ENCODE results near the gene SNX11. TPM values are rescaled to one million over a fixed set of nuclear protein-coding genes. Genes with fewer than 3 reads are reported as not detected.

The SNX11 gene
- total RNA-seq, 4 donors from 2014 or later = 9.5 to 19.8 (median 15.0) TPM

DNA sequence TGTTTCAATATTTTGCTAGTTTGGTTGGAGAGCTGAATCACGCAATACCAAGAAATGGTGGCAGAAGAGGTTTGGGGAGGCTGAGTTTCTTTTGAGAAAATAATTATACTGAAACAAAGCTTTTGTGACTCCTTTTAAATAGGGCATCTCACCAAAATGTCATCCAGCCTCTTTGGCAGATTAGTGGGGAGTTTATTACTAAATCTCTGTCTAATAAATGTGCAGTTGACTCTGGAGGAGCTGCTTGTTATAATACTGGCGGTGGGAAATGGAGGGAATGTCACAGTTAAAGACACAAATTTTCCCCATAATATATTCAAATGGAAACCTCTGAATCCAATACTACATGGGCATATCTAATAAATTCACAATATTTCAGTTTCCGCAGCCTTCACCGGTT lies 44.7 kb downstream of the SNX11 start:
- no peak for TF ChIP-seq POLR2A (IDR thresholded peaks at IDR 0.05)
- TF ChIP-seq, protein P1, sequence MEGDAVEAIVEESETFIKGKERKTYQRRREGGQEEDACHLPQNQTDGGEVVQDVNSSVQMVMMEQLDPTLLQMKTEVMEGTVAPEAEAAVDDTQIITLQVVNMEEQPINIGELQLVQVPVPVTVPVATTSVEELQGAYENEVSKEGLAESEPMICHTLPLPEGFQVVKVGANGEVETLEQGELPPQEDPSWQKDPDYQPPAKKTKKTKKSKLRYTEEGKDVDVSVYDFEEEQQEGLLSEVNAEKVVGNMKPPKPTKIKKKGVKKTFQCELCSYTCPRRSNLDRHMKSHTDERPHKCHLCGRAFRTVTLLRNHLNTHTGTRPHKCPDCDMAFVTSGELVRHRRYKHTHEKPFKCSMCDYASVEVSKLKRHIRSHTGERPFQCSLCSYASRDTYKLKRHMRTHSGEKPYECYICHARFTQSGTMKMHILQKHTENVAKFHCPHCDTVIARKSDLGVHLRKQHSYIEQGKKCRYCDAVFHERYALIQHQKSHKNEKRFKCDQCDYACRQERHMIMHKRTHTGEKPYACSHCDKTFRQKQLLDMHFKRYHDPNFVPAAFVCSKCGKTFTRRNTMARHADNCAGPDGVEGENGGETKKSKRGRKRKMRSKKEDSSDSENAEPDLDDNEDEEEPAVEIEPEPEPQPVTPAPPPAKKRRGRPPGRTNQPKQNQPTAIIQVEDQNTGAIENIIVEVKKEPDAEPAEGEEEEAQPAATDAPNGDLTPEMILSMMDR (IDR thresholded peaks at IDR 0.05) = no peak

DNA sequence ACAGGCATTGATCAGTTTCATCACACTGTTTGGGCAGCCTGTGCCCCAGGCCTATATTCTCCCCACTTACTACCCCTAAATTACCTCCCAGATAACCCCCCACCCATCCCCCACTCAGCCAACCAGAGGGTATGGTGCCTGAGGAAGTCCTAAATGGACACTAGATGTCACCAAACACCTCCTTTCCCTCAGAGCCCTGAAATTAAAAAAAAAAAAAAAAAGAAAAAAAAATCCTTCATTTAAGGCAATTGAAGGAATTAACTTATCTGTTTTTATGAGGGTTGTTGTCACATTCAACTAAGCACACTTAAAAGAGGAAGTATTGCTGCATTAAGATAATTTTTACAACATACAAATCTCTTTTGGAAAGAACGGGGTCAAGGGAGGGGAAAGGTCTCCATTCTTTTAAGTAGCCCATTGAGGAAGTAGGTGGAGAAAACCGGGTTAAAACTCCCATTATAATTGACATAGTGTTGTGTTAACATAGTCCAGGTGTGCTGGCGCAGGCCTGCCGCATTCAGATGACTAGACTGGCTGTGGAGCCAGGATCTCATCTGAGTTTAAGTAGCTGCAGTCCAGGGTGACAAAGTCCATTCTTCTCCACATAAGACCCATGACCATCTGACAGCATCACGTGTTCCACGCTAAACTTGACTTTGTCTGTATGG lies 46.3 kb downstream of the SNX11 start:
- TF ChIP-seq POLR2A (IDR thresholded peaks at IDR 0.05) = peak in 1 of 2 donors; percentile 41
- TF ChIP-seq, protein P1 (IDR thresholded peaks at IDR 0.05) = peak in 4 of 6 experiments; percentile 35 to 54 (median 50)
- Histone ChIP-seq H3K27me3 (no peaks in the 10 kb centered on the region), H3K4me3 (no peak overlapping the region), H3K9me3 (no peaks in the 10 kb centered on the region), H3K27ac (peak overlapping the region in 1 of 4 donors; percentile 78), H3K4me1 (no peaks in the 10 kb centered on the region), H3K36me3 (no peaks in the 10 kb centered on the region)
- peak in 2 of 3 donors; percentile 78 to 84 for DNase-seq

More for the DNA sequence above, 44.7 kb downstream of the SNX11 start:
- DNase-seq = no peak
- Histone ChIP-seq H3K36me3 (no peaks in the 10 kb centered on the region), H3K4me1 (no peaks in the 10 kb centered on the region), H3K27me3 (no peaks in the 10 kb centered on the region), H3K9me3 (no peaks in the 10 kb centered on the region), H3K4me3 (no peak overlapping the region), H3K27ac (no peak overlapping the region)

GRCh38 chr17:48155889-48156611 lies 48.5 kb downstream of the SNX11 start:
- no peaks in the 10 kb centered on the region for H3K9me3 ChIP-seq
- H3K36me3 ChIP-seq = no peaks in the 10 kb centered on the region
- DNase-seq = no peak
- no peaks in the 10 kb centered on the region for H3K27me3 ChIP-seq
- no peak overlapping the region for H3K4me3 ChIP-seq
- H3K27ac ChIP-seq = no peak overlapping the region
- H3K4me1 ChIP-seq = peaks cover 0 to 15% (median under 1%) of the 10 kb centered on the region in 4 donors
- TF ChIP-seq, protein P1 (IDR thresholded peaks at IDR 0.05) = no peak
- no peak for TF ChIP-seq POLR2A (IDR thresholded peaks at IDR 0.05)

DNA sequence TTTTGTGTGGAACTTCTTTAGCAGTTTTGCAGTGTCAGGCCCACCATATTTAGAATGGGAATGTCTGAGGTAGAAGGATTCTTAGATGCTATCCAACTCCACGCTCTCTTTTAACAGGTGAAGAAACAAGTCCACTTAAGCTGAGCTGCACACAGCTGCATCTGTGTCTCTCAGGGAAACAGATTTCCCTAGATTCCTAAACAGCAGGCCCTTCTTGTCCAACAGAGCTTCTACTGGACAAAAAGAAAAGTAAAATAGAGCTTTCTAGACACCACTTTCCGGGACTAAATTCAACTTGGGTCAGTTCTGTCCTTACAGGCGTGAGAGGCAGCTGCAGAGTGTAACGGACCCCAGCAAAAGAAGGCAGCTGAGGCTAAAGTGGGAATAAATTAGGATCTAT lies 51.7 kb downstream of the SNX11 start:
- TF ChIP-seq, protein P1 (IDR thresholded peaks at IDR 0.05) = no peak
- no peak for TF ChIP-seq POLR2A (IDR thresholded peaks at IDR 0.05)
- Histone ChIP-seq H3K27ac (no peak overlapping the region), H3K9me3 (no peaks in the 10 kb centered on the region), H3K4me3 (no peak overlapping the region), H3K4me1 (peaks cover 0 to 30% (median 4%) of the 10 kb centered on the region in 4 donors), H3K27me3 (no peaks in the 10 kb centered on the region), H3K36me3 (no peaks in the 10 kb centered on the region)
- DNase-seq = no peak

DNA sequence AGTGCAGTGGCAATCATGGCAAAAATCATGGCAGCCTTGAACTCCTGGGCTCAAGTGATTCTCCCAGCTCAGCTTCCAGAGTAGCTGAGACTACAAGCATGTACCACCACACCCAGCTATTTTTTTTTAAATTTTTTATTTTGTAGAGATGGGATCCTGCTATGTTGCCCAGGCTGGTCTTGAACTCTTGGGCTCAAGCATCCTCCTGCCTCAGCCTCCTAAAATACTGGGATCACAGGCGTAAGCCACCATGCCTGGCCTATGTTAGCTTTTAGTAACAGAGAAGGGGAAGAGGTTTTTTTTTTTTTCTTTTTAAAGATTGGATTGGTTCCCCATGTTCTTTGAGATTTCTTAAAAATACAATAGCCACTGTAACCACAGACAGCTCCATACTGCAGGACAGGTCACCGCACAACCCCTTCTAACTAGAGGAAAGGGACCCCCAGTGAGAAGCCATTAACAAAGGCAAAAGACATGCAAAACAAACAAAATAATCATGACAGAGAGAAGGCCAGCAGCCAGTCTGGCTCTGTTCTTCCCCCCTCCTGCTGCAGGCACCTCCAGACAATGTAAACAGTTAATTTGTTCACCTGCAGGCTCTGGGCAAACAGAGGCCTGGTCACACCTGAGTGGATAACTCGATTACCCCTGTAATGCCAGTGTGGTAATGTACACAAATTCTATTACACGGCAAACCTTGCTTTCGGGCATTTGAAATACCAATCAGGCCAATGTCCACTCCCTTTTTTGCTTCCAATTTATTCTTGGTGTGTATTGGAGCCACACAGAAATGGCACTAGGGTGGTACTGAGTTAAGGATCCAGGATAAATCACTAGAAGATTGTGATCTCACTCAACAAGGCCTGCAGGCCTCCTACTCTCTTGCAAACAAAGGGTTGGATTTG lies 52.9 kb downstream of the SNX11 start:
- Histone ChIP-seq H3K36me3 (no peaks in the 10 kb centered on the region), H3K4me3 (no peak overlapping the region), H3K4me1 (peaks cover 0 to 30% (median 4%) of the 10 kb centered on the region in 4 donors), H3K9me3 (no peaks in the 10 kb centered on the region), H3K27ac (peak overlapping the region in 1 of 4 donors; percentile 57), H3K27me3 (no peaks in the 10 kb centered on the region)
- no peak for DNase-seq
- no peak for TF ChIP-seq POLR2A (IDR thresholded peaks at IDR 0.05)
- TF ChIP-seq, protein P1 (IDR thresholded peaks at IDR 0.05) = no peak
